ENCODE measurements around the gene COMMD4. TPM values are rescaled to one million over a fixed set of nuclear protein-coding genes. Genes with fewer than 3 reads are reported as not detected.
"Not testable (repeated sequence)": the region's sequence is repeated elsewhere in the genome, so short reads cannot be mapped to it uniquely, and the experiment has no call there.

COMMD4 gene

DNA sequence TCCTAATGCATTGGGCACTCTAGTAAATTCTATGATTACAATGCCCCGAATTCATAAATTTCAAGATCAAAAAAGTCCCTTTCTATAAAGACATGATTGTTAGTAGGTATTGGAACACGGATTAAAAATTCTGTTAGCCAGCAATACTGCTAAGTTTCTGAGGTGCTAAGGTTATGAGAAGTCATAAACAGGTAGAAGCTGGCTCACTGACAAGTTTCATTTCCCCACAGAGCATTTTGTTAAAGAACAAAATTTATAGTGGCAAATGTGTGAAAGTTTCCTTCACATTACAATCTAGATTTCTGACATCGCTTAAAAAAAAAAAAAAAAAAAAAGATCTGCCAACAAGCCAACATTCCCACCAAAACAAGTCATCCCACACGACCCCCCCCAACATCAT lies 44.9 kb downstream of the COMMD4 start:
- H3K79me1 ChIP-seq (replicated peaks; ENCODE audit: low read length, poor library complexity, severe bottlenecking) = peaks cover 5% of the 10 kb centered on the region
- peaks cover 40 to 88% of the 10 kb centered on the region in 2 experiments for H3K36me3 ChIP-seq (ENCODE audit: control insufficient read depth in 1 of 2, insufficient read depth in 2 of 2, low read depth in 1 of 2, low read length in 2 of 2)
- H4K91ac ChIP-seq (ENCODE audit: low read length) = no peak overlapping the region
- H3K27ac ChIP-seq (ENCODE audit: low read length, poor library complexity, severe bottlenecking) = no peak overlapping the region
- no peak overlapping the region for H3K4ac ChIP-seq (ENCODE audit: low read depth in 1 of 2, low read length in 2 of 2)
- no peak overlapping the region for H2BK12ac ChIP-seq (ENCODE audit: low read length in 2 of 2)
- no peak overlapping the region for H4K8ac ChIP-seq (ENCODE audit: low read length)
- H2AK5ac ChIP-seq (ENCODE audit: low read length, severe bottlenecking) = no peak overlapping the region
- H2BK15ac ChIP-seq (ENCODE audit: low read depth, poor library complexity, severe bottlenecking) = no peak overlapping the region
- H3K4me1 ChIP-seq (ENCODE audit: control insufficient read depth, insufficient read depth, low read depth, low read length) = no peaks in the 10 kb centered on the region
- H3K23ac ChIP-seq (ENCODE audit: low read length in 2 of 2) = no peak overlapping the region
- no peak overlapping the region for H3K4me3 ChIP-seq (ENCODE audit: insufficient read depth in 1 of 2, low read depth in 1 of 2, low read length in 2 of 2)
- H3K9me3 ChIP-seq (ENCODE audit: control insufficient read depth, low read length) = no peaks in the 10 kb centered on the region
- DNase-seq = no peak
- no peak overlapping the region for H2BK120ac ChIP-seq (ENCODE audit: low read depth, low read length)
- no peaks in the 10 kb centered on the region for H3K27me3 ChIP-seq (ENCODE audit: control insufficient read depth in 1 of 2, insufficient read depth in 1 of 2, low read length in 2 of 2)
- H3K9ac ChIP-seq (ENCODE audit: low read length) = no peak overlapping the region
- 89% methylated on average over 2 of the region's 4 CpGs for WGBS
- H3K14ac ChIP-seq (ENCODE audit: low read length in 2 of 2) = no peak overlapping the region
- no peak overlapping the region for H2BK5ac ChIP-seq (ENCODE audit: low read depth, low read length, poor library complexity, severe bottlenecking)
- H2AFZ ChIP-seq (ENCODE audit: low read depth, low read length) = no peak overlapping the region
- no peak overlapping the region for H3K18ac ChIP-seq (ENCODE audit: low read depth in 1 of 2, low read length in 2 of 2)
- H3K4me2 ChIP-seq (ENCODE audit: low read length, poor library complexity, severe bottlenecking) = no peak overlapping the region

DNA sequence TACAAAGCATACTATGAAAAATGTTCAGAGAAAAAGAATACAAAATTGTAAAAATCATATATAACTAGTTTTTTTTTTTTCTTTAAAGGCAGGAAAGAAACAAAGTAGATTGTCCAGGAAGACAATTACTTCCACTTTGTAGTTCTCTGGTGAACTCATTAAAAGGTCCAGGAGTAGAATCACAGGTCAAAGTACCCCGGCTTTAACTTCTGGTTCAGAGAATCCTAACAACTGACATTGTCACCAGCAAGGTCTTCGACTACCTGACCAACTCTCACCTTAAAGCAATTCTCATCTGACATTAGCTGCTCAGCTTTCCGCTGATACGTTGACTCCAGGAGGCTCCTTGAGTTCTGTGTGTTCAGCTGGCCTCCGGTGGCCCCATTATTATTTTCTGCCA lies 48.1 kb downstream of the COMMD4 start:
- not testable (repeated sequence) for H2BK120ac ChIP-seq (ENCODE audit: low read depth, low read length); H2BK15ac ChIP-seq (ENCODE audit: low read depth, poor library complexity, severe bottlenecking); H2AFZ ChIP-seq (ENCODE audit: low read depth, low read length); H3K27me3 ChIP-seq (ENCODE audit: control insufficient read depth in 1 of 2, insufficient read depth in 1 of 2, low read length in 2 of 2); H3K4me2 ChIP-seq (ENCODE audit: low read length, poor library complexity, severe bottlenecking); H4K91ac ChIP-seq (ENCODE audit: low read length); DNase-seq; H4K8ac ChIP-seq (ENCODE audit: low read length); H2AK5ac ChIP-seq (ENCODE audit: low read length, severe bottlenecking); H3K4me3 ChIP-seq (ENCODE audit: insufficient read depth in 1 of 2, low read depth in 1 of 2, low read length in 2 of 2); H3K4me1 ChIP-seq (ENCODE audit: control insufficient read depth, insufficient read depth, low read depth, low read length); H3K9me3 ChIP-seq (ENCODE audit: control insufficient read depth, low read length); H3K18ac ChIP-seq (ENCODE audit: low read depth in 1 of 2, low read length in 2 of 2); H2BK12ac ChIP-seq (ENCODE audit: low read length in 2 of 2); H3K9ac ChIP-seq (ENCODE audit: low read length); H3K27ac ChIP-seq (ENCODE audit: low read length, poor library complexity, severe bottlenecking); H3K14ac ChIP-seq (ENCODE audit: low read length in 2 of 2); H3K23ac ChIP-seq (ENCODE audit: low read length in 2 of 2); H3K4ac ChIP-seq (ENCODE audit: low read depth in 1 of 2, low read length in 2 of 2); H2BK5ac ChIP-seq (ENCODE audit: low read depth, low read length, poor library complexity, severe bottlenecking)
- WGBS = 96% methylated on average over 5 of the region's 5 CpGs
- Histone ChIP-seq H3K36me3 (ENCODE audit: control insufficient read depth in 1 of 2, insufficient read depth in 2 of 2, low read depth in 1 of 2, low read length in 2 of 2) (peaks cover 48 to 93% of the 10 kb centered on the region in 2 experiments), H3K79me1 (replicated peaks; ENCODE audit: low read length, poor library complexity, severe bottlenecking) (peaks cover 23% of the 10 kb centered on the region)

Small RNA genes within 50 kb of the gene (small RNA-seq; reads per million reads assigned to genes)
- not detected for gene RN7SL327P (ENCODE audit: low read depth)

Data from mesenchymal stem cell (in vitro differentiated cells and primary cell).